PFSK-1 (cell line): ENCODE results near the gene NOVA2.

ENCODE experiments used
- FOXP2 ChIP-seq: optimal IDR thresholded peaks from 2 replicates; pipeline ENCODE3; 2011; ENCODE audit warnings: borderline replicate concordance, control low read depth, inconsistent platforms; ENCODE audit not compliant: insufficient read depth; ENCODE audit errors: extremely low read length, extremely low read depth
- POLR2AphosphoS5 ChIP-seq: IDR thresholded peaks from 2 replicates; pipeline ENCODE4 v1.6.1; 2012; ENCODE audit warnings: low read depth, mild to moderate bottlenecking, control low read depth, low read length, moderate library complexity
- REST ChIP-seq, 2 experiments: IDR thresholded peaks; 2 replicates each; pipeline versions ENCODE4 v1.6.1 to v1.8.0; 2011 to 2012; ENCODE audit warnings: low read depth in 2 of 2, low read length in 2 of 2, control low read depth in 1 of 2, inconsistent platforms in 1 of 2, mild to moderate bottlenecking in 1 of 2, moderate library complexity in 1 of 2; ENCODE audit not compliant: insufficient read depth in 1 of 2
- SIN3A ChIP-seq: IDR thresholded peaks from 2 replicates; pipeline ENCODE4 v1.6.1; 2012; ENCODE audit warnings: mild to moderate bottlenecking, low read length, moderate library complexity, borderline replicate concordance; ENCODE audit not compliant: insufficient read depth
- TAF1 ChIP-seq: IDR thresholded peaks from 2 replicates; pipeline ENCODE4 v1.6.1; 2012; ENCODE audit warnings: low read length, control low read depth, borderline replicate concordance; ENCODE audit not compliant: insufficient read depth

The NOVA2 gene

GRCh38 chr19:45975306-45976070 lies 1.8 kb upstream of the NOVA2 start:
- TF ChIP-seq SIN3A = no peak
- TF ChIP-seq TAF1 = no peak
- no peak for TF ChIP-seq REST (IDR thresholded peaks at IDR 0.05; ENCODE audit: insufficient read depth in 1 of 2, low read depth in 2 of 2, low read length in 2 of 2)
- no peak for TF ChIP-seq POLR2AphosphoS5
- TF ChIP-seq FOXP2 = no peak

GRCh38 chr19:45972947-45973540 lies 621 bp downstream of the NOVA2 start:
- TF ChIP-seq FOXP2 (no peak), SIN3A (no peak), REST (IDR thresholded peaks at IDR 0.05; ENCODE audit: insufficient read depth in 1 of 2, low read depth in 2 of 2, low read length in 2 of 2) (no peak), POLR2AphosphoS5 (no peak), TAF1 (no peak)

- TF ChIP-seq SIN3A (no peak), TAF1 (no peak), POLR2AphosphoS5 (no peak), REST (IDR thresholded peaks at IDR 0.05; ENCODE audit: insufficient read depth in 1 of 2, low read depth in 2 of 2, low read length in 2 of 2) (no peak), FOXP2 (no peak)
Measured at GRCh38 chr19:45972081-45972946, 1.4 kb downstream of the NOVA2 start.

GRCh38 chr19:45971260-45971902 lies 2.3 kb downstream of the NOVA2 start:
- TF ChIP-seq REST (IDR thresholded peaks at IDR 0.05; ENCODE audit: insufficient read depth in 1 of 2, low read depth in 2 of 2, low read length in 2 of 2) (no peak), FOXP2 (no peak), TAF1 (no peak), POLR2AphosphoS5 (no peak), SIN3A (no peak)
